Smooth muscle cell (in vitro differentiated cells): Measurements from ENCODE around the gene ERI2. TPM values are rescaled to one million over a fixed set of nuclear protein-coding genes. Genes with fewer than 3 reads are reported as not detected.

Experiments
- DNase-seq: peaks from one replicate; lab custom pipeline; 2025; ENCODE audit not compliant: unreplicated experiment; lab: John Stamatoyannopoulos, UW
- H2AFZ ChIP-seq: fragments of 200-600 bp; sonication (generic); 2 replicates; pipeline ENCODE4 v1.6.0; 2016; ENCODE audit warnings: antibody characterized with exemption, low read depth, mild to moderate bottlenecking
- H3F3A ChIP-seq: fragments of 200-600 bp; sonication (generic); 2 replicates; pipeline ENCODE4 v1.6.0; 2017; ENCODE audit warnings: antibody characterized with exemption, low read depth
- H3K27ac ChIP-seq: fragments of 200-600 bp; sonication (generic); 2 replicates; pipeline ENCODE4 v1.5.1; 2016; ENCODE audit warnings: low read depth, mild to moderate bottlenecking
- H3K27me3 ChIP-seq: fragments of 200-600 bp; sonication (generic); 2 replicates; pipeline ENCODE4 v1.6.1; 2016; ENCODE audit warnings: low read depth, mild to moderate bottlenecking
- H3K36me3 ChIP-seq: fragments of 200-600 bp; sonication (generic); 2 replicates; pipeline ENCODE4 v1.5.1; 2016; ENCODE audit warnings: low read depth
- H3K4me1 ChIP-seq: fragments of 200-600 bp; sonication (generic); 2 replicates; pipeline ENCODE4 v1.5.1; 2016; ENCODE audit warnings: low read depth
- H3K4me2 ChIP-seq: fragments of 200-600 bp; sonication (generic); 2 replicates; pipeline ENCODE4 v1.6.0; 2016; ENCODE audit warnings: mild to moderate bottlenecking
- H3K4me3 ChIP-seq: fragments of 200-600 bp; sonication (generic); 2 replicates; pipeline ENCODE4 v1.5.1; 2016; ENCODE audit warnings: mild to moderate bottlenecking
- H3K79me2 ChIP-seq: fragments of 200-600 bp; sonication (generic); 2 replicates; pipeline ENCODE4 v1.6.0; 2016; ENCODE audit warnings: low read depth, mild to moderate bottlenecking
- H3K9ac ChIP-seq: fragments of 200-600 bp; sonication (generic); 2 replicates; pipeline ENCODE4 v1.6.0; 2016; ENCODE audit warnings: low read depth
- H3K9me3 ChIP-seq: fragments of 200-600 bp; sonication (generic); replicated peaks from 2 replicates; pipeline ENCODE4 v1.5.1; 2016; ENCODE audit warnings: low read depth
- H4K20me1 ChIP-seq: fragments of 200-600 bp; sonication (generic); 2 replicates; pipeline ENCODE4 v1.6.0; 2016; ENCODE audit warnings: low read depth
- WGBS: methylation state at CpG from one replicate; pipeline ENCODE4 v1.1.7; 2016; ENCODE audit warnings: low lambda C conversion rate; 5-methylcytosine and 5-hydroxymethylcytosine counted together
- polyA plus RNA-seq: library from polyadenylated mRNA; unstranded; fragments of >200 nt; fragmentation: Nextera tagmentation; extraction: Ambion mirVana; gene quantifications from 2 replicates; pipeline ENCODE4 v1.2.1, GENCODE V29; 2016
- total RNA-seq: library from RNA; depleted of rRNA; stranded (reverse); fragments of >200 nt; gene quantifications from 2 replicates; pipeline ENCODE4 v1.2.3, GENCODE V29; 2014
- TF ChIP-seq, protein P1 (sequence below): fragments of 200-600 bp; sonication (generic); IDR thresholded peaks from 2 replicates; pipeline ENCODE4 v1.5.1; 2017; ENCODE audit warnings: borderline replicate concordance, mild to moderate bottlenecking, antibody characterized with exemption; ENCODE audit not compliant: insufficient read depth, poor library complexity, severe bottlenecking

Gene ERI2
- total and polyA plus RNA-seq, 2 experiments from 2014 or later: 7.6 to 12.9 TPM

DNA sequence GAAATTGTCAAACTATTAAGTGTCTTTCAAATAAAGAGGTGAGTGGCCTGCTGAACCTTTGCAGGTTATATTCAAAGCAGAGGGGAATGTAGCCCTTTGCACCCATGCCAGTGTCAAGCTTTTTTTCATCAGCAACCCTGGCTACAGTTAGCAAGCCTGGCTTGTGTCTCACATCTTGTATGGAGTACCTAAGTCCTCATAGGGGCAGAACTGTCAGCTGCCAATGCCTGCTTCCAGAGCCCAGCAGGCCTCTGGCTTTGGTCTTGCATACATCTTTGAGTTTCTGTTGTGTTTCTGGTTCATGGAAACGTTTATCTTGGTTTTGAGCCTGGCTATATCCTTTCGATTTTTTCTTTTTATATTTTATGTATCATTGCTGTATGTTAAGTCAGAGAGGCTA lies 26.8 kb upstream of the ERI2 start:
- Histone ChIP-seq H3K79me2 (no peaks in the 10 kb centered on the region), H2AFZ (no peak overlapping the region), H3F3A (no peaks in the 10 kb centered on the region), H3K4me1 (no peaks in the 10 kb centered on the region), H3K4me3 (no peak overlapping the region), H3K36me3 (no peaks in the 10 kb centered on the region), H3K9ac (no peak overlapping the region), H3K27me3 (no peaks in the 10 kb centered on the region), H3K27ac (no peak overlapping the region), H3K9me3 (no peaks in the 10 kb centered on the region), H4K20me1 (no peaks in the 10 kb centered on the region), H3K4me2 (no peak overlapping the region)
- TF ChIP-seq, protein P1, sequence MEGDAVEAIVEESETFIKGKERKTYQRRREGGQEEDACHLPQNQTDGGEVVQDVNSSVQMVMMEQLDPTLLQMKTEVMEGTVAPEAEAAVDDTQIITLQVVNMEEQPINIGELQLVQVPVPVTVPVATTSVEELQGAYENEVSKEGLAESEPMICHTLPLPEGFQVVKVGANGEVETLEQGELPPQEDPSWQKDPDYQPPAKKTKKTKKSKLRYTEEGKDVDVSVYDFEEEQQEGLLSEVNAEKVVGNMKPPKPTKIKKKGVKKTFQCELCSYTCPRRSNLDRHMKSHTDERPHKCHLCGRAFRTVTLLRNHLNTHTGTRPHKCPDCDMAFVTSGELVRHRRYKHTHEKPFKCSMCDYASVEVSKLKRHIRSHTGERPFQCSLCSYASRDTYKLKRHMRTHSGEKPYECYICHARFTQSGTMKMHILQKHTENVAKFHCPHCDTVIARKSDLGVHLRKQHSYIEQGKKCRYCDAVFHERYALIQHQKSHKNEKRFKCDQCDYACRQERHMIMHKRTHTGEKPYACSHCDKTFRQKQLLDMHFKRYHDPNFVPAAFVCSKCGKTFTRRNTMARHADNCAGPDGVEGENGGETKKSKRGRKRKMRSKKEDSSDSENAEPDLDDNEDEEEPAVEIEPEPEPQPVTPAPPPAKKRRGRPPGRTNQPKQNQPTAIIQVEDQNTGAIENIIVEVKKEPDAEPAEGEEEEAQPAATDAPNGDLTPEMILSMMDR: no peak
- WGBS: 81% methylated on average over 2 of the region's 2 CpGs
- DNase-seq: no peak

DNA sequence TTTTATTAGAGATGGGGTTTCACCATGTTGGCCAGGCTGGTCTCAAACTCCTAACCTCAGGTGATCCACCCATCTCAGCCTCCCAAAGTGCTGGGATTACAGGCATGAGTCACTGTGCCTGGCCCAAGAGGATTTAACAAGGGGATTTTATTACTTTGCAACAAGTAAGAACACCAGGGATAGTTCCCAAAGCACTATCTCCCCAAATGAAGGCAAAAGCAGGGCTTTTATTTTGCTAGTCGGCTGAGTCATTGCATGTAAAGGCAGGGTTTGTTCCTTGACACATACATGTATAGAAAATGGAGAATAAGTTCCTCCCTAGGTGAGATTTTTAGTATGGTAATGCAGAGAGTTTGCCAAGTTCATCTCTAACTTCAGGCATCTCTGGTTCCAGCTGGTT lies 24.1 kb upstream of the ERI2 start:
- Histone ChIP-seq H3K36me3 (peaks cover 4% of the 10 kb centered on the region), H3F3A (no peaks in the 10 kb centered on the region), H3K4me2 (no peak overlapping the region), H2AFZ (no peak overlapping the region), H3K27ac (no peak overlapping the region), H3K9ac (no peak overlapping the region), H3K4me1 (no peaks in the 10 kb centered on the region), H3K27me3 (no peaks in the 10 kb centered on the region), H4K20me1 (no peaks in the 10 kb centered on the region), H3K79me2 (no peaks in the 10 kb centered on the region), H3K9me3 (no peaks in the 10 kb centered on the region), H3K4me3 (no peak overlapping the region)
- TF ChIP-seq, protein P1: no peak
- no peak for DNase-seq
- 43% methylated on average over 1 of the region's 1 CpG for WGBS

DNA sequence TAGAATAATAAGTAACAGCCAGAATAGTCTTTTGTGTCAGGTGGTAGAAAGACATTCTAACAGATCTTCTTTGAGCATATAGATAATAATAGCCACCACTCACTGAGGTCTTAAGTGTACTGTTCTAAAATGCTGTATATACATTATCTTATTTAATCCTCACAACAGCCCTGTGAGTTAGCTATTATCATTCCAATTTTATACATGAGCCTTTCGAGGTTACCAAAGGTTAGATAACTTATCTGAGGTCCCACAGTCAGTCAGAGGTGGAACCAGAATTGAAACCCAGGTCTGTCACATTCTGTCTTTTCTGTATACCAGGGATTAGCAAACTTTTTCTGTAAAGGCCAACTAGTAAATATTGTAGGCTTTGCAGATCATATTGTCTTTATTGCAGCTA lies 23.3 kb upstream of the ERI2 start:
- Histone ChIP-seq H3K79me2 (no peaks in the 10 kb centered on the region), H3F3A (no peaks in the 10 kb centered on the region), H3K27me3 (no peaks in the 10 kb centered on the region), H3K36me3 (peaks cover 4% of the 10 kb centered on the region), H3K9ac (no peak overlapping the region), H3K4me2 (no peak overlapping the region), H3K4me1 (no peaks in the 10 kb centered on the region), H3K9me3 (no peaks in the 10 kb centered on the region), H3K4me3 (no peak overlapping the region), H2AFZ (no peak overlapping the region), H4K20me1 (no peaks in the 10 kb centered on the region), H3K27ac (no peak overlapping the region)
- 94% methylated on average over 1 of the region's 1 CpG for WGBS
- TF ChIP-seq, protein P1: no peak
- DNase-seq: no peak

DNA sequence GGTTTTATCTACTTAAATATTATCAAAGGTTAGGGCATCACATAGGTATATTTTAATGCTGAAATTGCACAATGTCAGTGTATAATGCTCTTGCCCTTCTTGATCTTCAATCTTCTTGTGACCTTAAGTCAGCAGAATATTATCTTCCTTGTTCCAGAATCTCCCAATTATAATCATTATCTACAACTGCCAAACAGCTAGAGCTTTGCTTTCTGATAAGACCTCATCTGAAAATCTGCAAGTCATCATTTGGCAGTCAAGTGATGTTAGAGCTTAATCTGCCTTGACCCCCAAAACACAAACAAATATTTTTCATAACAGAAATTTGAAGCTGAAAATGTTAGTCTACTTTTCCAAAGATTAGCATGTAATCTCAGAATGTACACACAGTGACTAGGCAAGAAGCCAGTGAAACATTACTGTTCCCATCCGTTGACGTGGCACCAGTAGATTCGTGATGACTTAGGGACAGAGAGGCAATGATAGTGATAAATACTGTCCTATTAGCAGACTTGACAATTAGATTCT lies 19.8 kb upstream of the ERI2 start:
- Histone ChIP-seq H3K4me1 (no peaks in the 10 kb centered on the region), H3K27me3 (no peaks in the 10 kb centered on the region), H2AFZ (no peak overlapping the region), H3F3A (no peaks in the 10 kb centered on the region), H3K9ac (no peak overlapping the region), H3K9me3 (no peaks in the 10 kb centered on the region), H3K79me2 (no peaks in the 10 kb centered on the region), H3K36me3 (peaks cover 4% of the 10 kb centered on the region), H3K4me3 (no peak overlapping the region), H3K4me2 (peak overlapping the region; percentile 34), H4K20me1 (no peaks in the 10 kb centered on the region), H3K27ac (peak overlapping the region; percentile 40)
- no peak for DNase-seq
- TF ChIP-seq, protein P1: no peak
- WGBS: 39% methylated on average over 3 of the region's 3 CpGs
